Transverse colon (tissue), 4 donors: ENCODE results near the gene PRPH2.

Experiments used
- EP300 ChIP-seq: sonication (generic); formaldehyde crosslinking; IDR thresholded peaks from one replicate; pipeline ENCODE4 v1.6.1; 2017; ENCODE audit warnings: antibody characterized with exemption, low read depth
- POLR2A ChIP-seq: fragments of 450-650 bp; IDR thresholded peaks from one replicate; pipeline ENCODE4 v1.6.1; 2016; ENCODE audit warnings: antibody characterized with exemption, mild to moderate bottlenecking, moderate library complexity
- POLR2AphosphoS5 ChIP-seq, 3 donors: sonication (generic); formaldehyde crosslinking; IDR thresholded peaks; one replicate each; pipeline ENCODE4 v1.6.1; 2016; ENCODE audit warnings: antibody characterized with exemption in 3 of 3
- TF ChIP-seq, protein P1 (sequence below), 5 experiments: fragments of 200-600 bp in 3 of 5; fragments of 450-650 bp in 2 of 5; sonication (generic) in 3 of 5; IDR thresholded peaks; 1 replicate in 2 of 5; 2 replicates in 3 of 5; pipeline ENCODE4 v1.5.1; 2016 to 2017; ENCODE audit warnings: antibody characterized with exemption in 5 of 5, inconsistent platforms in 3 of 5, mild to moderate bottlenecking in 2 of 5, moderate library complexity in 1 of 5

DNA sequence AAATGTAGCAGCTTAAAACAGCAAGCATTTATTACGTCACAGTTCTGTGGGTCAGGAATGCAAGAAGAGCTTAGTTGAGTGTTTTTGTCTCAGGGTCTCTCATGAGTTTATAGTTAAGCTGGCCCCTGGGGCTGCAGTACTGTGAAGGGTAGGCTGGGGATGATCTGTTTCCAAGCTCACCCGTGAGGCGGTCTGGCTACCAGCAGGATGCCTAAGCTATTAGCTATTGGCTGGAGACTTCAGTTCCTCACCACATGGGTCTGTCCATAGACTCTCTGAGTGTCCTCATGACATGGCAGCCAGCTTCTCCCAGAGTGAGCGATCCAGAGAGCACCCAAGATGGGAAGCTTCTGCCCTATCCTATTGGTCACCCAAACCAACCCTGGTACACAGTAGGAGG, 46.7 kb upstream of the PRPH2 start:
- TF ChIP-seq, protein P1, sequence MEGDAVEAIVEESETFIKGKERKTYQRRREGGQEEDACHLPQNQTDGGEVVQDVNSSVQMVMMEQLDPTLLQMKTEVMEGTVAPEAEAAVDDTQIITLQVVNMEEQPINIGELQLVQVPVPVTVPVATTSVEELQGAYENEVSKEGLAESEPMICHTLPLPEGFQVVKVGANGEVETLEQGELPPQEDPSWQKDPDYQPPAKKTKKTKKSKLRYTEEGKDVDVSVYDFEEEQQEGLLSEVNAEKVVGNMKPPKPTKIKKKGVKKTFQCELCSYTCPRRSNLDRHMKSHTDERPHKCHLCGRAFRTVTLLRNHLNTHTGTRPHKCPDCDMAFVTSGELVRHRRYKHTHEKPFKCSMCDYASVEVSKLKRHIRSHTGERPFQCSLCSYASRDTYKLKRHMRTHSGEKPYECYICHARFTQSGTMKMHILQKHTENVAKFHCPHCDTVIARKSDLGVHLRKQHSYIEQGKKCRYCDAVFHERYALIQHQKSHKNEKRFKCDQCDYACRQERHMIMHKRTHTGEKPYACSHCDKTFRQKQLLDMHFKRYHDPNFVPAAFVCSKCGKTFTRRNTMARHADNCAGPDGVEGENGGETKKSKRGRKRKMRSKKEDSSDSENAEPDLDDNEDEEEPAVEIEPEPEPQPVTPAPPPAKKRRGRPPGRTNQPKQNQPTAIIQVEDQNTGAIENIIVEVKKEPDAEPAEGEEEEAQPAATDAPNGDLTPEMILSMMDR (IDR thresholded peaks at IDR 0.05): no peak
- no peak for TF ChIP-seq POLR2A
- TF ChIP-seq POLR2AphosphoS5 (IDR thresholded peaks at IDR 0.05): no peak
- no peak for TF ChIP-seq EP300
